ENCODE measurements around the gene FOXO3.
A peak's percentile ranks its signal among the peaks of the same experiment; 100 is the strongest.

The FOXO3 gene

GRCh38 chr6:108644252-108644651 is 83.5 kb downstream of the FOXO3 start:
- no peak overlapping the region for H2AFZ ChIP-seq (ENCODE audit: insufficient read depth, low read length, poor library complexity)
- H3K27me3 ChIP-seq (ENCODE audit: insufficient read depth, low read length): no peaks in the 10 kb centered on the region
- H3K79me2 ChIP-seq (ENCODE audit: control insufficient read depth, insufficient read depth, low read length, poor library complexity): no peaks in the 10 kb centered on the region
- H3K4me1 ChIP-seq (ENCODE audit: control insufficient read depth in 1 of 2, insufficient read depth in 2 of 2, low read length in 2 of 2): peaks cover 5 to 7% of the 10 kb centered on the region in 2 experiments
- no peak overlapping the region for H4K8ac ChIP-seq (ENCODE audit: low read depth, low read length)
- no peak overlapping the region for H3K27ac ChIP-seq (ENCODE audit: low read depth, low read length)
- H2BK12ac ChIP-seq (ENCODE audit: low read length): no peak overlapping the region
- no peak overlapping the region for H3K9ac ChIP-seq (ENCODE audit: low read length)
- no peak overlapping the region for H2AK5ac ChIP-seq (ENCODE audit: low read length)
- no peak overlapping the region for H3K23ac ChIP-seq (ENCODE audit: low read length)
- whole genome bisulfite sequencing (ENCODE audit: extremely low coverage, insufficient coverage, insufficient read length): no CpG with 5 or more reads among the region's 4 CpGs
- H2BK5ac ChIP-seq (ENCODE audit: low read depth, low read length, poor library complexity): no peak overlapping the region
- H4K12ac ChIP-seq (ENCODE audit: low read depth, low read length): no peak overlapping the region
- no peak overlapping the region for H3K14ac ChIP-seq (ENCODE audit: low read length)
- H3K4ac ChIP-seq (ENCODE audit: low read depth, low read length): no peak overlapping the region
- no peak for DNase-seq
- H3K18ac ChIP-seq (ENCODE audit: low read length): no peak overlapping the region
- H3K79me1 ChIP-seq (ENCODE audit: low read length): no peaks in the 10 kb centered on the region
- H3K4me3 ChIP-seq (ENCODE audit: low read depth, low read length): no peak overlapping the region
- no peak overlapping the region for H4K91ac ChIP-seq (ENCODE audit: low read depth, low read length)
- H3K9me3 ChIP-seq (ENCODE audit: insufficient read depth, low read depth, low read length): no peaks in the 10 kb centered on the region
- peaks cover 0 to 2% of the 10 kb centered on the region in 2 experiments for H3K36me3 ChIP-seq (ENCODE audit: control insufficient read depth in 1 of 2, insufficient read depth in 2 of 2, low read length in 2 of 2)
- H2BK120ac ChIP-seq (ENCODE audit: insufficient read depth, low read length, poor library complexity): no peak overlapping the region
- H3K4me2 ChIP-seq (ENCODE audit: low read length): no peak overlapping the region

- Histone ChIP-seq H2BK120ac (ENCODE audit: insufficient read depth, low read length, poor library complexity) (no peak overlapping the region), H3K4me3 (ENCODE audit: low read depth, low read length) (no peak overlapping the region), H4K91ac (ENCODE audit: low read depth, low read length) (no peak overlapping the region), H4K12ac (ENCODE audit: low read depth, low read length) (no peak overlapping the region), H3K23ac (ENCODE audit: low read length) (no peak overlapping the region), H3K4me1 (ENCODE audit: control insufficient read depth in 1 of 2, insufficient read depth in 2 of 2, low read length in 2 of 2) (peaks cover 7 to 11% of the 10 kb centered on the region in 2 experiments), H3K9me3 (ENCODE audit: insufficient read depth, low read depth, low read length) (no peaks in the 10 kb centered on the region), H3K27ac (ENCODE audit: low read depth, low read length) (no peak overlapping the region), H4K8ac (ENCODE audit: low read depth, low read length) (no peak overlapping the region), H3K18ac (ENCODE audit: low read length) (no peak overlapping the region), H3K27me3 (ENCODE audit: insufficient read depth, low read length) (no peaks in the 10 kb centered on the region), H3K36me3 (ENCODE audit: control insufficient read depth in 1 of 2, insufficient read depth in 2 of 2, low read length in 2 of 2) (peaks cover 0 to 2% of the 10 kb centered on the region in 2 experiments), H3K9ac (ENCODE audit: low read length) (no peak overlapping the region), H3K79me1 (ENCODE audit: low read length) (no peaks in the 10 kb centered on the region), H3K14ac (ENCODE audit: low read length) (no peak overlapping the region), H2AK5ac (ENCODE audit: low read length) (peak overlapping the region; percentile 40), H2AFZ (ENCODE audit: insufficient read depth, low read length, poor library complexity) (no peak overlapping the region), H2BK5ac (ENCODE audit: low read depth, low read length, poor library complexity) (no peak overlapping the region), H3K4me2 (ENCODE audit: low read length) (no peak overlapping the region), H2BK12ac (ENCODE audit: low read length) (no peak overlapping the region), H3K4ac (ENCODE audit: low read depth, low read length) (no peak overlapping the region), H3K79me2 (ENCODE audit: control insufficient read depth, insufficient read depth, low read length, poor library complexity) (peaks cover 3% of the 10 kb centered on the region)
- no CpG with 5 or more reads among the region's 3 CpGs for WGBS (ENCODE audit: extremely low coverage, insufficient coverage, insufficient read length)
- DNase-seq: no peak
These were observed 87.5 kb downstream of the FOXO3 start for GRCh38 chr6:108648191-108648590.

GRCh38 chr6:108650325-108650724 is 89.6 kb downstream of the FOXO3 start:
- Histone ChIP-seq H3K4me2 (ENCODE audit: low read length) (no peak overlapping the region), H3K27ac (ENCODE audit: low read depth, low read length) (no peak overlapping the region), H2BK5ac (ENCODE audit: low read depth, low read length, poor library complexity) (no peak overlapping the region), H2BK12ac (ENCODE audit: low read length) (no peak overlapping the region), H4K8ac (ENCODE audit: low read depth, low read length) (no peak overlapping the region), H3K79me1 (ENCODE audit: low read length) (no peaks in the 10 kb centered on the region), H4K91ac (ENCODE audit: low read depth, low read length) (no peak overlapping the region), H2BK120ac (ENCODE audit: insufficient read depth, low read length, poor library complexity) (no peak overlapping the region), H4K12ac (ENCODE audit: low read depth, low read length) (no peak overlapping the region), H3K79me2 (ENCODE audit: control insufficient read depth, insufficient read depth, low read length, poor library complexity) (peaks cover 3% of the 10 kb centered on the region), H3K4ac (ENCODE audit: low read depth, low read length) (peak overlapping the region; percentile 43), H3K9me3 (ENCODE audit: insufficient read depth, low read depth, low read length) (no peaks in the 10 kb centered on the region), H3K14ac (ENCODE audit: low read length) (no peak overlapping the region), H3K36me3 (ENCODE audit: control insufficient read depth in 1 of 2, insufficient read depth in 2 of 2, low read length in 2 of 2) (no peaks in the 10 kb centered on the region), H3K4me1 (ENCODE audit: control insufficient read depth in 1 of 2, insufficient read depth in 2 of 2, low read length in 2 of 2) (peaks cover 10 to 13% of the 10 kb centered on the region in 2 experiments), H2AFZ (ENCODE audit: insufficient read depth, low read length, poor library complexity) (no peak overlapping the region), H3K27me3 (ENCODE audit: insufficient read depth, low read length) (no peaks in the 10 kb centered on the region), H3K23ac (ENCODE audit: low read length) (no peak overlapping the region), H3K18ac (ENCODE audit: low read length) (no peak overlapping the region), H2AK5ac (ENCODE audit: low read length) (no peak overlapping the region), H3K4me3 (ENCODE audit: low read depth, low read length) (no peak overlapping the region), H3K9ac (ENCODE audit: low read length) (no peak overlapping the region)
- DNase-seq: no peak
- WGBS (ENCODE audit: extremely low coverage, insufficient coverage, insufficient read length): no CpG with 5 or more reads among the region's 1 CpG

GRCh38 chr6:108650781-108651180 is 90.1 kb downstream of the FOXO3 start:
- no peaks in the 10 kb centered on the region for H3K36me3 ChIP-seq (ENCODE audit: control insufficient read depth in 1 of 2, insufficient read depth in 2 of 2, low read length in 2 of 2)
- no peak overlapping the region for H2BK5ac ChIP-seq (ENCODE audit: low read depth, low read length, poor library complexity)
- no peak overlapping the region for H2AK5ac ChIP-seq (ENCODE audit: low read length)
- H3K27me3 ChIP-seq (ENCODE audit: insufficient read depth, low read length): no peaks in the 10 kb centered on the region
- H3K9me3 ChIP-seq (ENCODE audit: insufficient read depth, low read depth, low read length): no peaks in the 10 kb centered on the region
- H3K14ac ChIP-seq (ENCODE audit: low read length): no peak overlapping the region
- H2BK12ac ChIP-seq (ENCODE audit: low read length): no peak overlapping the region
- no peak overlapping the region for H4K12ac ChIP-seq (ENCODE audit: low read depth, low read length)
- H4K91ac ChIP-seq (ENCODE audit: low read depth, low read length): no peak overlapping the region
- peak in 1 of 2 donors; percentile 68 for DNase-seq
- H3K27ac ChIP-seq (ENCODE audit: low read depth, low read length): no peak overlapping the region
- H3K79me2 ChIP-seq (ENCODE audit: control insufficient read depth, insufficient read depth, low read length, poor library complexity): peaks cover 3% of the 10 kb centered on the region
- H3K4ac ChIP-seq (ENCODE audit: low read depth, low read length): no peak overlapping the region
- no peak overlapping the region for H3K9ac ChIP-seq (ENCODE audit: low read length)
- peaks cover 13 to 17% of the 10 kb centered on the region in 2 experiments for H3K4me1 ChIP-seq (ENCODE audit: control insufficient read depth in 1 of 2, insufficient read depth in 2 of 2, low read length in 2 of 2)
- H4K8ac ChIP-seq (ENCODE audit: low read depth, low read length): no peak overlapping the region
- no CpG with 5 or more reads among the region's 5 CpGs for WGBS (ENCODE audit: extremely low coverage, insufficient coverage, insufficient read length)
- no peak overlapping the region for H3K4me3 ChIP-seq (ENCODE audit: low read depth, low read length)
- no peak overlapping the region for H3K18ac ChIP-seq (ENCODE audit: low read length)
- H2BK120ac ChIP-seq (ENCODE audit: insufficient read depth, low read length, poor library complexity): no peak overlapping the region
- H2AFZ ChIP-seq (ENCODE audit: insufficient read depth, low read length, poor library complexity): no peak overlapping the region
- no peak overlapping the region for H3K23ac ChIP-seq (ENCODE audit: low read length)
- peaks cover 3% of the 10 kb centered on the region for H3K79me1 ChIP-seq (ENCODE audit: low read length)
- no peak overlapping the region for H3K4me2 ChIP-seq (ENCODE audit: low read length)

All from trophoblast cell (in vitro differentiated cells and primary cell).